Nephron progenitor cell (in vitro differentiated cells): Measurements from ENCODE around the gene TTC22.

Experiments used
- DNase-seq: peaks from one replicate; pipeline ENCODE4 v3.0.0; 2021
- H3K27ac Mint-ChIP-seq: 2 replicates; pipeline ENCODE4 v1.8.0; 2021; ENCODE audit warnings: mild to moderate bottlenecking, moderate library complexity, mixed read lengths
- H3K27me3 Mint-ChIP-seq: 2 replicates; pipeline ENCODE4 v1.8.0; 2021; ENCODE audit warnings: mild to moderate bottlenecking, low read depth, mixed read lengths; ENCODE audit not compliant: poor library complexity
- H3K36me3 Mint-ChIP-seq: 2 replicates; pipeline ENCODE4 v1.8.0; 2021; ENCODE audit warnings: low read depth, mixed read lengths
- H3K4me1 Mint-ChIP-seq: 2 replicates; pipeline ENCODE4 v1.8.0; 2021; ENCODE audit warnings: mixed read lengths
- H3K4me3 Mint-ChIP-seq: 2 replicates; pipeline ENCODE4 v1.8.0; 2021; ENCODE audit warnings: mild to moderate bottlenecking, moderate library complexity, mixed read lengths
- H3K9me3 Mint-ChIP-seq: 2 replicates; pipeline ENCODE4 v1.8.0; 2021; ENCODE audit warnings: mild to moderate bottlenecking, moderate library complexity, mixed read lengths
- TF ChIP-seq, protein P1 (sequence below): fragments of 200-600 bp; sonication (generic); IDR thresholded peaks from 2 replicates; pipeline ENCODE4 v1.5.0; 2021; ENCODE audit warnings: antibody characterized with exemption

Gene TTC22

DNA sequence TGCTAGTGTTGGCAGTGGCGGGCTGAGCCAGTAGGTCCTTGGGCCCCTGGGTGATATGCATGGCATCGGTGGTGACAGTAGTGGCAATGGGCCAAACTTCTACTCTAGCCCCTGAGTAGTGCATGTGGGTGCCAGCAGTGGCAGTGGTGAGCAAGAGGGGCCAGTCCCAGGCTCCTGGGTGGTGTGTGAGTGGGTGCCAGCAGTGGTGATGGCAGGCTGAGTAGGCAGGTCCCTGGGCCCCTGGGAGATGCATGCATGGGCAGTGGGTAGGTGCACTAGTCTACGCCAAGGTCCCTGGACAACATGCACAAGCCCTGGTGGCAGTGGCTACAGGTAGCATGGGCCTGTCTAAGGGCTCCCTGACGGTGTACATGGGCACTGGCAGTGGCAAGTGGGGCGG, 24.6 kb upstream of the TTC22 start:
- Mint-ChIP-seq H3K4me3 (no peak overlapping the region), H3K4me1 (no peaks in the 10 kb centered on the region), H3K36me3 (peaks cover 4% of the 10 kb centered on the region), H3K9me3 (peaks cover 59% of the 10 kb centered on the region), H3K27me3 (peaks cover 45% of the 10 kb centered on the region), H3K27ac (no peak overlapping the region)
- TF ChIP-seq, protein P1, sequence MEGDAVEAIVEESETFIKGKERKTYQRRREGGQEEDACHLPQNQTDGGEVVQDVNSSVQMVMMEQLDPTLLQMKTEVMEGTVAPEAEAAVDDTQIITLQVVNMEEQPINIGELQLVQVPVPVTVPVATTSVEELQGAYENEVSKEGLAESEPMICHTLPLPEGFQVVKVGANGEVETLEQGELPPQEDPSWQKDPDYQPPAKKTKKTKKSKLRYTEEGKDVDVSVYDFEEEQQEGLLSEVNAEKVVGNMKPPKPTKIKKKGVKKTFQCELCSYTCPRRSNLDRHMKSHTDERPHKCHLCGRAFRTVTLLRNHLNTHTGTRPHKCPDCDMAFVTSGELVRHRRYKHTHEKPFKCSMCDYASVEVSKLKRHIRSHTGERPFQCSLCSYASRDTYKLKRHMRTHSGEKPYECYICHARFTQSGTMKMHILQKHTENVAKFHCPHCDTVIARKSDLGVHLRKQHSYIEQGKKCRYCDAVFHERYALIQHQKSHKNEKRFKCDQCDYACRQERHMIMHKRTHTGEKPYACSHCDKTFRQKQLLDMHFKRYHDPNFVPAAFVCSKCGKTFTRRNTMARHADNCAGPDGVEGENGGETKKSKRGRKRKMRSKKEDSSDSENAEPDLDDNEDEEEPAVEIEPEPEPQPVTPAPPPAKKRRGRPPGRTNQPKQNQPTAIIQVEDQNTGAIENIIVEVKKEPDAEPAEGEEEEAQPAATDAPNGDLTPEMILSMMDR, result no peak
- DNase-seq, result no peak

DNA sequence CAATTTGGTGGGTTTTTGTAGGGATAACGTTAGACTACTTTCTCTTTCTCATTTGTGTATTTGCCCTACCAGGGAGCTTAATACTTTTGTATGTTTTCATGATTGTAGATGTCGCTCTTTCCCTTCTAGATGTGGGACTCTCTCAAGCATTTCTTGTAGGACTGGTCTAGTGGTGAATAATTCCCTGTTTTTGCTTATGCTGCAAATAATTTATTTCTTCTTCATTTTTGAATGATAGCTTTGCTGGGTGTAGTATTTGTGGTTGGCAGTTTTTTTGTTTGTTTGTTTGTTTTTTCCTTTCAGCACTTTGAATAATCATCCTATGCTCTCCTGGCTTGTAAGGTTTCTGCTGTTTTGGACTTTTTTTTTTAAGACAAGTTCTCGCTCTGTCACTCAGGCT, 22.5 kb upstream of the TTC22 start:
- Mint-ChIP-seq H3K27ac (no peak overlapping the region), H3K27me3 (peaks cover 45% of the 10 kb centered on the region)

GRCh38 chr1:54819733-54820132, 18.6 kb upstream of the TTC22 start:
- DNase-seq, result no peak
- Mint-ChIP-seq H3K9me3 (peaks cover 26% of the 10 kb centered on the region), H3K27ac (no peak overlapping the region), H3K36me3 (peaks cover 3% of the 10 kb centered on the region), H3K4me1 (peaks cover 9% of the 10 kb centered on the region), H3K4me3 (no peak overlapping the region), H3K27me3 (peaks cover 39% of the 10 kb centered on the region)
- TF ChIP-seq, protein P1, result no peak

More for the DNA sequence above, 22.5 kb upstream of the TTC22 start:
- peaks cover 46% of the 10 kb centered on the region for H3K9me3 Mint-ChIP-seq
- no peak for DNase-seq
- H3K4me1 Mint-ChIP-seq, result no peaks in the 10 kb centered on the region
- TF ChIP-seq, protein P1, result no peak
- H3K4me3 Mint-ChIP-seq, result no peak overlapping the region
- peaks cover 4% of the 10 kb centered on the region for H3K36me3 Mint-ChIP-seq

DNA sequence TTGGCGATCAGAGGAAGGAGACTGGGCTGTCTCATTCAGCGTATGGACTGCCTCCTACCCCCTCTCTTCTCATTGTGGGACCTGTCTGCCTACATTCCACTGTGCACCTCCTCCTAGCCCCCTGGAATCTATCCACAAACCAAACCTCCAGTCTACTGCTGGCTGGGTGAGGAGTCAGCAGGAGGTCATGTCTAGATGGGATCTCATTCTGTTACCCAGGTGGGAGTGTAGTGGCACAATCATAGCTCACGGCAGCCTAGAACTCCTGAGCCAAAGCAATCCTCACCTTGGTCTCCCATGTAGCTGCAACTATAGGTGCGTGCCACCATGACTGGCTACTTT, 18.0 kb upstream of the TTC22 start:
- Mint-ChIP-seq H3K27me3 (peaks cover 38% of the 10 kb centered on the region), H3K4me3 (no peak overlapping the region), H3K9me3 (peaks cover 20% of the 10 kb centered on the region), H3K27ac (no peak overlapping the region), H3K36me3 (no peaks in the 10 kb centered on the region), H3K4me1 (peaks cover 11% of the 10 kb centered on the region)
- no peak for DNase-seq
- TF ChIP-seq, protein P1, result no peak

DNA sequence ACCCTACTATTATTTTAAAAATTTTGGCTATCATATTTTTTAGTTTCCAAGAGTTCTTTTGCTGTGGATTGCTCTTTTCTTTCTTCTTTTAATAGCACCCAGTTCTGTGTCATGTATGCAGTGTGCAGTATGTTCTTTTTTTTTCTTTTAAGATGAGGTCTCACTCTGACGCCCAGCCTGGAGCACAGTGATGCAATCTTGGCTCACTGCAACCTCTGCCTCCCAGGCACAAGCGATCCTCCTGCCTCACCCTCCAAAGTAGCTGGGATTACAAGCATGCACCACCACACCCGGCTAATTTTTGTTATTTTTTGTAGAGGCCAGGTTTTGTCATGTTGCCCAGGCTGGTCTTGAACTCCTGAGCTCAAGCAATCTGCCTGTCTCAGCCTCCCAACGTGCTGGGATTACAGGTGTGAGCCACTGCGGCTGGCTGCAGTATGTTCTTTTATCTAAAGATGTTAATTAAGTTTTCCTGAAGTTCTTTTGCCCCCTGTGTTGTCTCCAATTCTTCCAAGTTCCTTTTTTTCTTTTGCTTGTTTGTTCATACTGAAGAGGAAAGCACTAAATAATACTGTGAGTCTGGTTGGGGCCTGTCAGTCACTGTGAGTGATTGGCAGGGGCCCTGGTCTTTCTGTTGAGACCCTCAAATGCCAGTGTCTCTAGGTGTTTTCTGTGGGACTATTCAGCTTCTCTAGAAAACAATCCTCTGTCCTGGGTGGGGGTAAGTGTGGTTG, 17.5 kb upstream of the TTC22 start:
- TF ChIP-seq, protein P1, result no peak
- no peaks in the 10 kb centered on the region for H3K36me3 Mint-ChIP-seq
- H3K27me3 Mint-ChIP-seq, result peaks cover 35% of the 10 kb centered on the region
- H3K27ac Mint-ChIP-seq, result no peak overlapping the region
- peaks cover 15% of the 10 kb centered on the region for H3K9me3 Mint-ChIP-seq
- H3K4me1 Mint-ChIP-seq, result peaks cover 16% of the 10 kb centered on the region
- no peak overlapping the region for H3K4me3 Mint-ChIP-seq
- DNase-seq, result no peak

GRCh38 chr1:54816951-54817350, 15.8 kb upstream of the TTC22 start:
- Mint-ChIP-seq H3K27ac (no peak overlapping the region), H3K36me3 (no peaks in the 10 kb centered on the region), H3K4me1 (peaks cover 27% of the 10 kb centered on the region), H3K9me3 (no peaks in the 10 kb centered on the region), H3K4me3 (no peak overlapping the region), H3K27me3 (peaks cover 49% of the 10 kb centered on the region)
- TF ChIP-seq, protein P1, result no peak
- no peak for DNase-seq
